GM18526 (cell line): ENCODE measurements around the gene CDHR2.
A peak's percentile ranks its signal among the peaks of the same experiment; 100 is the strongest.

Source experiments
- POLR2A ChIP-seq: IDR thresholded peaks from 3 replicates; pipeline ENCODE4 v1.6.1; 2011; ENCODE audit not compliant: insufficient read length; ENCODE audit errors: extremely low read depth

Gene CDHR2

GRCh38 chr5:176533894-176534611, 15.1 kb upstream of the CDHR2 start:
- no peak for TF ChIP-seq POLR2A

GRCh38 chr5:176534640-176535039, 14.5 kb upstream of the CDHR2 start:
- peak; percentile 26 for TF ChIP-seq POLR2A

GRCh38 chr5:176535101-176535663, 14.0 kb upstream of the CDHR2 start:
- TF ChIP-seq POLR2A = peak; percentile 61

GRCh38 chr5:176535664-176536131, 13.4 kb upstream of the CDHR2 start:
- no peak for TF ChIP-seq POLR2A

- peak; percentile 54 for TF ChIP-seq POLR2A
These were observed 12.8 kb upstream of the CDHR2 start for GRCh38 chr5:176536132-176536901.

- TF ChIP-seq POLR2A = peak; percentile 52
These were observed 12.1 kb upstream of the CDHR2 start, which contains the start of gene RNF44 for GRCh38 chr5:176536902-176537553. Gene RNF44, minus strand, starts transcription at chr5:176537402. Its CDS starts 4,930 bp downstream, at chr5:176532472.

GRCh38 chr5:176537554-176538229, 11.4 kb upstream of the CDHR2 start:
- no peak for TF ChIP-seq POLR2A

- no peak for TF ChIP-seq POLR2A
These were observed 10.7 kb upstream of the CDHR2 start for GRCh38 chr5:176538230-176538988.

- TF ChIP-seq POLR2A = no peak
These were observed 10.2 kb upstream of the CDHR2 start for GRCh38 chr5:176538989-176539384.

- TF ChIP-seq POLR2A = no peak
These were observed 8.7 kb upstream of the CDHR2 start for GRCh38 chr5:176540476-176540899.

GRCh38 chr5:176540956-176541337, 8.2 kb upstream of the CDHR2 start:
- TF ChIP-seq POLR2A = no peak

- TF ChIP-seq POLR2A = peak; percentile 30
These were observed 7.6 kb upstream of the CDHR2 start for GRCh38 chr5:176541338-176542134.

GRCh38 chr5:176542135-176542595, 7.0 kb upstream of the CDHR2 start:
- TF ChIP-seq POLR2A = no peak
